HepG2 (cell line): ENCODE data around the gene P4HA1. TPM values are rescaled to one million over a fixed set of nuclear protein-coding genes. Genes with fewer than 3 reads are reported as not detected.

ENCODE experiments used
- AKNA ChIP-seq: sonication (generic); formaldehyde crosslinking; IDR thresholded peaks from 2 replicates; pipeline ENCODE4 v1.4.0; 2020; ENCODE audit warnings: missing genetic modification reagents, borderline replicate concordance
- BCLAF1 ChIP-seq: fragments of 450-650 bp; IDR thresholded peaks from 2 replicates; pipeline ENCODE4 v1.6.1; 2017; ENCODE audit warnings: mild to moderate bottlenecking
- HHEX ChIP-seq: IDR thresholded peaks from 2 replicates; pipeline ENCODE4 v1.6.1; 2016; ENCODE audit warnings: control low read depth
- MYNN ChIP-seq: sonication (generic); formaldehyde crosslinking; IDR thresholded peaks from 2 replicates; pipeline ENCODE4 v1.4.0; 2020; ENCODE audit warnings: mild to moderate bottlenecking, low read depth, missing genetic modification reagents
- NCOR1 ChIP-seq: fragments of 200-600 bp; sonication (generic); IDR thresholded peaks from 2 replicates; pipeline ENCODE4 v1.7.0; 2017; ENCODE audit warnings: antibody characterized with exemption, low read length, borderline replicate concordance
- POLR2G ChIP-seq: fragments of 200-400 bp; formaldehyde crosslinking; IDR thresholded peaks from 2 replicates; pipeline ENCODE4 v1.6.1; 2018; ENCODE audit warnings: mild to moderate bottlenecking, low read depth, low read length, moderate library complexity
- ZNF703 ChIP-seq: sonication (generic); formaldehyde crosslinking; IDR thresholded peaks from 2 replicates; pipeline ENCODE4 v1.5.1; 2020; ENCODE audit warnings: missing genetic modification reagents, mild to moderate bottlenecking, moderate library complexity, borderline replicate concordance
- polyA plus RNA-seq, 8 experiments: library from polyadenylated mRNA; depleted of rRNA in 3 of 8; stranded (reverse) in 7 of 8; unstranded in 1 of 8; fragments of >200 nt; fragmentation: Illumina TruSeq in 4 of 8; extraction: Trizol in 4 of 8; gene quantifications; 2 replicates each; pipeline versions ENCODE4 v1.2.1 to v1.2.3, GENCODE V29; 2011 to 2016; ENCODE audit warnings: low read depth in 4 of 8, missing spikeins in 1 of 8, mixed read lengths in 1 of 8; ENCODE audit not compliant: insufficient read depth in 1 of 8
- total RNA-seq, 5 experiments: library from RNA; depleted of rRNA; stranded (reverse); fragments of >200 nt; fragmentation: Illumina TruSeq; extraction: Trizol; gene quantifications; 2 replicates each; pipeline ENCODE4 v1.2.3, GENCODE V29; 2016; ENCODE audit warnings: low read depth in 1 of 5

Gene P4HA1
- total and polyA plus RNA-seq, 2 of the 13 experiments (the other 11 are each of a cell fraction or from before 2014, with no cell fraction given) = 63.1 to 196 TPM

GRCh38 chr10:73017955-73018480 is 78.6 kb downstream of the P4HA1 start (continued):
- TF ChIP-seq AKNA (CRISPR knock-in tag) (no peak), HHEX (CRISPR knock-in tag) (no peak), NCOR1 (no peak), BCLAF1 (no peak), MYNN (CRISPR knock-in tag) (no peak), POLR2G (no peak), ZNF703 (no peak)
